HEK293 (cell line): Measurements from ENCODE around the gene RBM19.

Experiments
- CTCF ChIA-PET: fragments of 350-600 bp; formaldehyde crosslinking; extraction: SDS; loops from one replicate; lab custom pipeline; 2021; ENCODE audit warnings: antibody characterized with exemption; lab: Yijun Ruan, JAX
- POLR2A ChIA-PET: fragments of 300-600 bp; formaldehyde crosslinking; extraction: SDS; loops from one replicate; lab custom pipeline; 2020; ENCODE audit warnings: antibody characterized with exemption, inconsistent platforms; lab: Yijun Ruan, JAX
- H3K27ac ChIP-seq: fragments of 200-500 bp; sonication (Bioruptor generic); 2 replicates; pipeline ENCODE4 v1.5.1; 2014; ENCODE audit warnings: low read depth, low read length, control low read depth, inconsistent platforms; ENCODE audit errors: extremely low read depth
- H3K36me3 ChIP-seq, 2 experiments: fragments of 200-500 bp in 1 of 2; sonication (Bioruptor generic) in 1 of 2; 1 replicate in 1 of 2; 2 replicates in 1 of 2; pipeline ENCODE4 v1.5.1; 2014 to 2017; ENCODE audit warnings: inconsistent platforms in 2 of 2, low read length in 2 of 2; ENCODE audit not compliant: control insufficient read depth in 2 of 2, insufficient read depth in 1 of 2
- H3K4me1 ChIP-seq: fragments of 200-500 bp; sonication (Bioruptor generic); 2 replicates; pipeline ENCODE4 v1.5.1; 2014; ENCODE audit warnings: mild to moderate bottlenecking, low read length, inconsistent platforms; ENCODE audit not compliant: control insufficient read depth, insufficient read depth
- H3K4me3 ChIP-seq: 2 replicates; pipeline ENCODE4 v1.5.1; 2011; ENCODE audit warnings: low read depth, mild to moderate bottlenecking, control low read depth, low read length, moderate library complexity
- H3K9me3 ChIP-seq: fragments of 200-500 bp; sonication (Bioruptor generic); 2 replicates; pipeline ENCODE4 v1.5.1; 2014; ENCODE audit warnings: low read depth, low read length, inconsistent platforms; ENCODE audit not compliant: control insufficient read depth, insufficient read depth
- BCL11B ChIP-seq: fragments of 450-650 bp; formaldehyde crosslinking; IDR thresholded peaks from 2 replicates; pipeline ENCODE4 v1.5.1; 2016; ENCODE audit warnings: low read depth, missing biosample characterization, missing genetic modification characterization
- CTCF ChIP-seq: fragments of 450-650 bp; formaldehyde crosslinking; IDR thresholded peaks from 2 replicates; pipeline ENCODE4 v1.5.1; 2016; ENCODE audit warnings: missing biosample characterization, missing genetic modification characterization
- EGR2 ChIP-seq: fragments of 450-650 bp; formaldehyde crosslinking; IDR thresholded peaks from 2 replicates; pipeline ENCODE4 v1.5.1; 2016; ENCODE audit warnings: low read depth, missing biosample characterization, missing genetic modification characterization
- GLI4 ChIP-seq: fragments of 450-650 bp; formaldehyde crosslinking; IDR thresholded peaks from 2 replicates; pipeline ENCODE4 v1.5.1; 2016; ENCODE audit warnings: missing biosample characterization, missing genetic modification characterization
- GLIS2 ChIP-seq: fragments of 450-650 bp; formaldehyde crosslinking; IDR thresholded peaks from 2 replicates; pipeline ENCODE4 v1.5.1; 2016; ENCODE audit warnings: missing biosample characterization, missing genetic modification characterization
- HOXC10 ChIP-seq: sonication (generic); formaldehyde crosslinking; IDR thresholded peaks from 2 replicates; pipeline ENCODE4 v1.8.1; 2023; ENCODE audit warnings: mild to moderate bottlenecking, missing genetic modification reagents
- KLF1 ChIP-seq: fragments of 450-650 bp; formaldehyde crosslinking; IDR thresholded peaks from 2 replicates; pipeline ENCODE4 v1.5.1; 2016; ENCODE audit warnings: missing biosample characterization, missing genetic modification characterization
- MYNN ChIP-seq: fragments of 450-650 bp; formaldehyde crosslinking; IDR thresholded peaks from 2 replicates; pipeline ENCODE4 v1.5.1; 2016; ENCODE audit warnings: missing biosample characterization, missing genetic modification characterization, borderline replicate concordance
- MZF1 ChIP-seq: fragments of 450-650 bp; formaldehyde crosslinking; IDR thresholded peaks from 2 replicates; pipeline ENCODE4 v1.5.1; 2017; ENCODE audit warnings: missing biosample characterization, missing genetic modification characterization, borderline replicate concordance
- SP3 ChIP-seq: fragments of 450-650 bp; formaldehyde crosslinking; IDR thresholded peaks from 2 replicates; pipeline ENCODE4 v1.5.1; 2016; ENCODE audit warnings: missing biosample characterization, missing genetic modification characterization
- ZBTB1 ChIP-seq: fragments of 450-650 bp; formaldehyde crosslinking; IDR thresholded peaks from 2 replicates; pipeline ENCODE4 v1.5.1; 2016; ENCODE audit warnings: missing biosample characterization, missing genetic modification characterization
- ZFP3 ChIP-seq: fragments of 450-650 bp; formaldehyde crosslinking; IDR thresholded peaks from 2 replicates; pipeline ENCODE4 v1.5.1; 2016; ENCODE audit warnings: low read depth, missing biosample characterization, missing genetic modification characterization
- ZNF10 ChIP-seq: fragments of 450-650 bp; formaldehyde crosslinking; IDR thresholded peaks from 2 replicates; pipeline ENCODE4 v1.5.1; 2017; ENCODE audit warnings: missing biosample characterization, missing genetic modification characterization
- ZNF132 ChIP-seq: fragments of 450-650 bp; formaldehyde crosslinking; IDR thresholded peaks from 2 replicates; pipeline ENCODE4 v1.5.1; 2017; ENCODE audit warnings: missing biosample characterization, missing genetic modification characterization, borderline replicate concordance
- ZNF175 ChIP-seq: fragments of 450-650 bp; formaldehyde crosslinking; IDR thresholded peaks from 2 replicates; pipeline ENCODE4 v1.5.1; 2016; ENCODE audit warnings: missing biosample characterization, missing genetic modification characterization
- ZNF184 ChIP-seq: fragments of 450-650 bp; IDR thresholded peaks from 2 replicates; pipeline ENCODE4 v1.5.1; 2018; ENCODE audit warnings: missing biosample characterization, mild to moderate bottlenecking, missing genetic modification characterization
- ZNF302 ChIP-seq: fragments of 450-650 bp; formaldehyde crosslinking; IDR thresholded peaks from 2 replicates; pipeline ENCODE4 v1.5.1; 2016; ENCODE audit warnings: missing biosample characterization, missing genetic modification characterization, low read depth
- ZNF341 ChIP-seq: fragments of 450-650 bp; formaldehyde crosslinking; IDR thresholded peaks from 2 replicates; pipeline ENCODE4; 2016; ENCODE audit warnings: low read depth, missing biosample characterization, missing genetic modification characterization
- ZNF350 ChIP-seq: fragments of 450-650 bp; formaldehyde crosslinking; IDR thresholded peaks from 2 replicates; pipeline ENCODE4 v1.5.0; 2017; ENCODE audit warnings: missing biosample characterization, mild to moderate bottlenecking, missing genetic modification characterization
- ZNF423 ChIP-seq: fragments of 450-650 bp; formaldehyde crosslinking; IDR thresholded peaks from 2 replicates; pipeline ENCODE4 v1.5.1; 2016; ENCODE audit warnings: missing biosample characterization, missing genetic modification characterization
- ZNF548 ChIP-seq: fragments of 450-650 bp; formaldehyde crosslinking; IDR thresholded peaks from 2 replicates; pipeline ENCODE4 v1.5.1; 2016; ENCODE audit warnings: missing biosample characterization, missing genetic modification characterization
- ZNF558 ChIP-seq: fragments of 450-650 bp; formaldehyde crosslinking; IDR thresholded peaks from 2 replicates; pipeline ENCODE4 v1.5.1; 2016; ENCODE audit warnings: missing biosample characterization, missing genetic modification characterization
- ZNF692 ChIP-seq: fragments of 450-650 bp; formaldehyde crosslinking; IDR thresholded peaks from 2 replicates; pipeline ENCODE4 v1.5.1; 2016; ENCODE audit warnings: missing biosample characterization, missing genetic modification characterization
- ZSCAN5A ChIP-seq: fragments of 450-650 bp; formaldehyde crosslinking; IDR thresholded peaks from 2 replicates; pipeline ENCODE4 v1.5.1; 2016; ENCODE audit warnings: missing biosample characterization, missing genetic modification characterization

The RBM19 gene

GRCh38 chr12:113958108-113958507 lies 8.0 kb downstream of the RBM19 start:
- H3K36me3 ChIP-seq = peaks cover 0 to 89% of the 10 kb centered on the region in 2 experiments; a peak in 1 of 3 replicates

GRCh38 chr12:113957627-113958026 lies 8.5 kb downstream of the RBM19 start:
- no peaks in the 10 kb centered on the region for H3K9me3 ChIP-seq
- peaks cover 0 to 85% of the 10 kb centered on the region in 2 experiments; a peak in 1 of 3 replicates for H3K36me3 ChIP-seq
- H3K27ac ChIP-seq = no peak overlapping the region
- CTCF ChIA-PET = interaction anchor here (0.7 to 1.2 kb wide), 2 partner anchors 9 to 647 kb away, joined by 3 to 4 read pairs; no protein-coding TSS in a partner anchor
- H3K4me1 ChIP-seq = no peaks in the 10 kb centered on the region
- H3K4me3 ChIP-seq = no peak overlapping the region
- no peak for TF ChIP-seq ZNF132 (tag by site-specific recombination)
- TF ChIP-seq SP3 (tag by site-specific recombination) = no peak
- TF ChIP-seq ZNF350 = no peak
- TF ChIP-seq EGR2 (tag by site-specific recombination) = no peak
- POLR2A ChIA-PET = no interaction called here

More at GRCh38 chr12:113958108-113958507, 8.0 kb downstream of the RBM19 start:
- H3K9me3 ChIP-seq = no peaks in the 10 kb centered on the region
- H3K27ac ChIP-seq = no peak overlapping the region
- no peak overlapping the region for H3K4me3 ChIP-seq
- POLR2A ChIA-PET = no interaction called here
- CTCF ChIA-PET = interaction anchor here (1.2 kb wide), 1 partner anchor 9 kb away, joined by 4 read pairs; no protein-coding TSS in a partner anchor
- TF ChIP-seq BCL11B (tag by site-specific recombination) = no peak
- no peak for TF ChIP-seq ZSCAN5A (tag by site-specific recombination)
- TF ChIP-seq, all 188 proteins: peak for 0
- no peaks in the 10 kb centered on the region for H3K4me1 ChIP-seq

- POLR2A ChIA-PET = no interaction called here
- Histone ChIP-seq H3K4me3 (no peak overlapping the region), H3K4me1 (no peaks in the 10 kb centered on the region), H3K9me3 (no peaks in the 10 kb centered on the region), H3K27ac (no peak overlapping the region), H3K36me3 (peaks cover 0 to 76% of the 10 kb centered on the region in 2 experiments; a peak in 1 of 3 replicates)
- CTCF ChIA-PET = interaction anchor here (0.5 to 1.5 kb wide), 7 partner anchors 11 to 491 kb away, joined by 3 to 7 read pairs (median 3); no protein-coding TSS in a partner anchor
- TF ChIP-seq CTCF (peak; percentile 58), ZNF10 (tag by site-specific recombination) (no peak)
These were observed 10.8 kb downstream of the RBM19 start for GRCh38 chr12:113955109-113955970.

- ChIA-PET POLR2A (no interaction called here), CTCF (interaction anchor here (0.5 to 1.5 kb wide), 5 partner anchors 12 to 1993 kb away, joined by 3 to 7 read pairs (median 4); no protein-coding TSS in a partner anchor)
- Histone ChIP-seq H3K9me3 (no peaks in the 10 kb centered on the region), H3K4me1 (no peaks in the 10 kb centered on the region), H3K27ac (no peak overlapping the region), H3K4me3 (no peak overlapping the region), H3K36me3 (peaks cover 0 to 73% of the 10 kb centered on the region in 2 experiments; a peak in 1 of 3 replicates)
- TF ChIP-seq ZNF184 (no peak), GLIS2 (tag by site-specific recombination) (no peak), MZF1 (tag by site-specific recombination) (no peak), HOXC10 (CRISPR knock-in tag) (no peak), ZNF558 (no peak), ZNF692 (tag by site-specific recombination) (no peak), GLI4 (tag by site-specific recombination) (no peak), KLF1 (tag by site-specific recombination) (no peak), ZNF423 (tag by site-specific recombination) (no peak), ZNF548 (tag by site-specific recombination) (no peak), ZNF175 (no peak), ZBTB1 (tag by site-specific recombination) (no peak), MYNN (tag by site-specific recombination) (no peak), ZFP3 (no peak), ZNF302 (no peak), ZNF341 (tag by site-specific recombination) (no peak)
These were observed 11.6 kb downstream of the RBM19 start for GRCh38 chr12:113954547-113954946.
